Neuron (in vitro differentiated cells): ENCODE measurements around the gene NLGN1.

Experiments
- H2AFZ ChIP-seq: one replicate; pipeline ENCODE4 v1.6.1; 2013; ENCODE audit warnings: low read depth, mild to moderate bottlenecking, inconsistent platforms, low read length, moderate library complexity
- H3K27me3 ChIP-seq: one replicate; pipeline ENCODE4 v1.6.1; 2013; ENCODE audit warnings: low read length; ENCODE audit not compliant: insufficient read depth
- H3K36me3 ChIP-seq: one replicate; pipeline ENCODE4 v1.6.1; 2013; ENCODE audit warnings: low read length; ENCODE audit not compliant: insufficient read depth
- H3K4me1 ChIP-seq: one replicate; pipeline ENCODE4 v1.6.1; 2013; ENCODE audit warnings: low read length; ENCODE audit not compliant: insufficient read depth
- H3K4me3 ChIP-seq: 2 replicates; pipeline ENCODE4 v1.5.1; 2013; ENCODE audit warnings: mild to moderate bottlenecking, low read length, moderate library complexity
- H3K9me3 ChIP-seq: one replicate; pipeline ENCODE4 v1.6.1; 2013; ENCODE audit warnings: low read length

NLGN1 gene

DNA sequence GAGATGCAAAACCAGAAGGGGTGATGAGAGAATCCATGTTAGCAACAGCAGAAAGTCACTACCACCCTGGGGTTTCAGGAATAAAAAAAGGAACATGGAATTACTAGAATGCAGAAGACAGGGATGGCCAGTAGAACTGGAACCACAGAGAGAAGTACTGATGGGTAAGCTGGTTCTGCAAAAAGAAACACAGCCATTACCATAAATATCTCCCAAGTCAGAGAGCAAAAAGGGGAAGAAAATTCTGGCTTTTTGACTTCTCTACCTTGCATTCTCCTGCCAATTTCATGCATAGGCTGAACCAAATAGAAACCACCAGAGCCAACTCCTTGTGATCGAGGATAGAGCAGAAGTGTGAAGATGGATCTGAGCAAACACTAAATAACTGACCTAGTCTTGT, 911.2 kb downstream of the NLGN1 start:
- H3K9me3 ChIP-seq, result no peaks in the 10 kb centered on the region
- H3K27me3 ChIP-seq, result no peaks in the 10 kb centered on the region
- no peaks in the 10 kb centered on the region for H3K36me3 ChIP-seq
- H3K4me3 ChIP-seq, result no peak overlapping the region
- no peak overlapping the region for H2AFZ ChIP-seq
- H3K4me1 ChIP-seq, result no peaks in the 10 kb centered on the region

- Histone ChIP-seq H3K27me3 (no peaks in the 10 kb centered on the region), H3K4me1 (no peaks in the 10 kb centered on the region), H2AFZ (no peak overlapping the region), H3K4me3 (no peak overlapping the region), H3K9me3 (no peaks in the 10 kb centered on the region), H3K36me3 (no peaks in the 10 kb centered on the region)
These were observed 913.0 kb downstream of the NLGN1 start for GRCh38 chr3:174310475-174310983.

GRCh38 chr3:174315225-174315624, 917.7 kb downstream of the NLGN1 start:
- Histone ChIP-seq H3K4me3 (no peak overlapping the region), H3K4me1 (no peaks in the 10 kb centered on the region), H3K9me3 (no peaks in the 10 kb centered on the region), H2AFZ (no peak overlapping the region), H3K36me3 (no peaks in the 10 kb centered on the region), H3K27me3 (no peaks in the 10 kb centered on the region)

DNA sequence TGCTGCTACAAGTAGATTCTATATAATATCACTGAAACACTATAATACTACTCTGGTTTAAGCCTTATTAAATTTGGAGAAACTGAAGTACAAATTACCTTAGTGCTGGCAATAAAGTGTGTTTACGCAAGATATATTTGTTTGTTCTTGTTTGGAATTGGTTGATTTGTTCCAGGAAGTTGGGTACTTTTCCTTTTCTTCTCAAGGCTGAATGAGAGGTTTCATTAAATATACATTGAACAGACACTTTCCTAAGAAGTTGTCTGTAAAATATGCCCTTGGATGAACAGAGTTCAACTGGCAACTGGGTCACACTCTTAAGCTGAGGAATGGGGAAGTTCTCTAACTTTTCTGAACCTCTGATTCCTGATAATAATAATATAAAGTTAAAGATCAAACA, 919.5 kb downstream of the NLGN1 start:
- Histone ChIP-seq H3K27me3 (no peaks in the 10 kb centered on the region), H3K36me3 (no peaks in the 10 kb centered on the region), H2AFZ (no peak overlapping the region), H3K4me1 (no peaks in the 10 kb centered on the region), H3K4me3 (no peak overlapping the region), H3K9me3 (no peaks in the 10 kb centered on the region)

DNA sequence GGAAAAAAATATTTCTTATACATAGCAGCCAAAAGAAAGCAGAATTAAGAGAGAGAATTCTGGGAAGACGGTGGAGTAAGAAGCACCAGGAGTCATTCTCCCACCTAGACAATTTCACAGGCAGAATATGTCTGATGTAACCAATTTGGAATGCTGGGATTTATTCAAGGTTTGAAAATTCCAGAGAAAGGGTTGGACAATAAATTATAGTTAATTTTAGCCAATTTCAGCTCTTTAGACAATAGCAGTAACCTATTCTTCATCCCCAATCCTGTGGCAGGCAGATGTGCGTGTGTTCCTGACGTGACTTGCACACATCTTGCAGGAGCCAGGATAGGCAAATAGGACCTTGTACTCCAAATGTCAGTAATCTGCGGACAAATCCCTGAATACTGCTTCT, 920.6 kb downstream of the NLGN1 start:
- Histone ChIP-seq H3K4me3 (no peak overlapping the region), H2AFZ (no peak overlapping the region), H3K4me1 (no peaks in the 10 kb centered on the region), H3K27me3 (no peaks in the 10 kb centered on the region), H3K9me3 (no peaks in the 10 kb centered on the region), H3K36me3 (no peaks in the 10 kb centered on the region)

DNA sequence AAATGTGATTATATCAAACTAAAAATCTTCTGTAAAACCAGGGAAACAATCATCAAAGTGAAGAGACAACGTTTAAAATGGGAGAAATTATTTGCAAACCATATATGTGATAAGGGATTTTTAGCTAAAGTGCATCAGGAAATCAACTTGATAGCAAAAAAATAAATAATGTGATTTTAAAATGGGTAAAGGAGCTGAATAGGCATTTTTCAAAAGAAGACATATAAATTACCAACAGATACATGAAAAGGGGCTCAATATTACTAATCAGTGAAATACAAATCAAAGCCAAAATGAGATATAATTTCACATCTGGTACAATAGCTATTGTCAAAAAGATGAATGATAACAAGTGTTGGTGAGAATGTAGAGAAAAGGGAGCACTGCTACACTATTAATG, 924.0 kb downstream of the NLGN1 start:
- H3K4me3 ChIP-seq, result no peak overlapping the region
- H3K9me3 ChIP-seq, result no peaks in the 10 kb centered on the region
- no peaks in the 10 kb centered on the region for H3K36me3 ChIP-seq
- H3K4me1 ChIP-seq, result peaks cover 8% of the 10 kb centered on the region
- no peaks in the 10 kb centered on the region for H3K27me3 ChIP-seq
- H2AFZ ChIP-seq, result no peak overlapping the region

- no peaks in the 10 kb centered on the region for H3K27me3 ChIP-seq
- no peaks in the 10 kb centered on the region for H3K9me3 ChIP-seq
- H2AFZ ChIP-seq, result no peak overlapping the region
- H3K4me3 ChIP-seq, result no peak overlapping the region
- no peaks in the 10 kb centered on the region for H3K36me3 ChIP-seq
- H3K4me1 ChIP-seq, result peaks cover 8% of the 10 kb centered on the region
These were observed 925.2 kb downstream of the NLGN1 start for GRCh38 chr3:174322789-174323188.

DNA sequence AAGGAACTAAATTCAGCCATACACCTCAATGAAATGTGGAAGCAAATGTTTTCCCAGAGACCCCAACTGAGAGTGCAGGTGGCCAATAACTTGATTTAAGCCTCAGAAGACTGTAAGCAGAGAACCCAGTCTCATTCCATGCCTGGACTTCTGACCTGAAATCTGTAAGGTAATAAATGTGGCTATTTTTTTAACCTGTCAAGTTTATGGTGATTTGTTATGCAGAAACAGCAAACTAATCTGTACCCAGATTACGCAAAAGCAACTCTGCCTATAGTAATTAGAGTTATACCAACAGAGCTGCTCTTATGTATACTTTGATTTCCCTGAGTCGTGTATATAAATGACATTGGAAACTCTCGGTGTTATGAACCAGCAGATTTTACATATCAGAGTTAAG, 927.6 kb downstream of the NLGN1 start:
- no peaks in the 10 kb centered on the region for H3K27me3 ChIP-seq
- H3K4me1 ChIP-seq, result peaks cover 8% of the 10 kb centered on the region
- no peaks in the 10 kb centered on the region for H3K36me3 ChIP-seq
- H2AFZ ChIP-seq, result no peak overlapping the region
- H3K4me3 ChIP-seq, result no peak overlapping the region
- H3K9me3 ChIP-seq, result no peaks in the 10 kb centered on the region

GRCh38 chr3:174325834-174326700, 928.5 kb downstream of the NLGN1 start:
- peak overlapping the region; percentile 46 for H2AFZ ChIP-seq
- peaks cover 8% of the 10 kb centered on the region for H3K4me1 ChIP-seq
- no peak overlapping the region for H3K4me3 ChIP-seq

GRCh38 chr3:174329321-174329720, 931.8 kb downstream of the NLGN1 start:
- Histone ChIP-seq H3K4me1 (peaks cover 8% of the 10 kb centered on the region), H2AFZ (no peak overlapping the region), H3K27me3 (no peaks in the 10 kb centered on the region), H3K4me3 (no peak overlapping the region), H3K9me3 (no peaks in the 10 kb centered on the region), H3K36me3 (no peaks in the 10 kb centered on the region)

More at GRCh38 chr3:174325834-174326700, 928.5 kb downstream of the NLGN1 start:
- Histone ChIP-seq H3K36me3 (no peaks in the 10 kb centered on the region), H3K9me3 (no peaks in the 10 kb centered on the region), H3K27me3 (no peaks in the 10 kb centered on the region)

- Histone ChIP-seq H3K27me3 (no peaks in the 10 kb centered on the region), H3K9me3 (no peaks in the 10 kb centered on the region), H3K4me1 (peaks cover 8% of the 10 kb centered on the region), H3K4me3 (no peak overlapping the region), H3K36me3 (no peaks in the 10 kb centered on the region), H2AFZ (no peak overlapping the region)
These were observed 932.8 kb downstream of the NLGN1 start for GRCh38 chr3:174330303-174330702.

DNA sequence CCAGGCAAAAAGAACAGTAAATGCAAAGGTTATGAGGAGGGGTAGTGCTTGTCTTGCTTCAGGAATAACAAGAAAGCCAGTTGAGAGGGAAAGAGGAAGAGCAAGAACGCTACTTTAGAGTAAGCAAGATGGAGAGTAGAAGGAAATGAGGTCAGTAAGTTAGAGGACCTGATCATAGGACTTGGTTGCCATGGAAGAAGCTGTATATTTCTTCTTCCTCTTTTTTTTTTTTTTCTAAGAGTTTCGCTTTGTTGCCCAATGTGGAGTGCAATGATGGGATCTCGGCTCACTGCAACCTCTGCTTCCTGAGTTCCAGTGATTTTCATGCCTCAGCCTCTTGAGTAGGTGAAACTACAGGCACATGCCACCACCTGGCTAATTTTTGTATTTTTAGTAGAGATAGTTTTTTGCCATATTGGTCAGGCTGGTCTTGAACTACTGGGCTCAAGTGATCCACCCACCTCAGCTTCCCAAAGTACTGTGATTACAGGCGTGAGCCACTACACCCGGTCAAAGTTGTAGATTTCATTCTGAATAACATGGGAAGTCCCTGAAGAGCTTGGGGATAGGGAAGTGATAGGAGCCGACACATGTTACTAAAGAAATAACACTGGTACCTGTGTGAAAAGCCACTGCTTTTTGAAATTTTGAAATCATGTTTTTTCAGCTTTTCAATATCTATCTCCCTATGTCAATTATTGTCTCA, 933.7 kb downstream of the NLGN1 start:
- Histone ChIP-seq H3K9me3 (no peaks in the 10 kb centered on the region), H3K27me3 (no peaks in the 10 kb centered on the region), H3K4me3 (no peak overlapping the region), H3K36me3 (no peaks in the 10 kb centered on the region), H2AFZ (no peak overlapping the region), H3K4me1 (peaks cover under 1% of the 10 kb centered on the region)

GRCh38 chr3:174332391-174332790, 934.8 kb downstream of the NLGN1 start:
- Histone ChIP-seq H3K4me1 (no peaks in the 10 kb centered on the region), H3K27me3 (no peaks in the 10 kb centered on the region), H3K36me3 (no peaks in the 10 kb centered on the region), H3K4me3 (no peak overlapping the region), H3K9me3 (no peaks in the 10 kb centered on the region), H2AFZ (no peak overlapping the region)
